Heart right ventricle (tissue), 16 donors: Measurements from ENCODE around the gene C1orf87. TPM values are rescaled to one million over a fixed set of nuclear protein-coding genes. Genes with fewer than 3 reads are reported as not detected.

Experiments
- ATAC-seq, 8 donors: fragments of 200-7000 bp; cut with Tn5 transposase; one replicate each; pipeline ENCODE4 v1.9.1; 2020; ENCODE audit warnings: mild to moderate bottlenecking in 8 of 8, moderate library complexity in 8 of 8, moderate number of reproducible peaks in 1 of 8
- DNase-seq, 2 donors: peaks; one replicate each; pipeline ENCODE4 v3.0.0-alpha.2; 2020
- H3K27ac ChIP-seq, 10 donors: fragments of 200-600 bp; sonication (generic) in 2 of 10; one replicate each; pipeline versions ENCODE4 v1.5.0 to v1.8.0; 2020 to 2022; ENCODE audit warnings: mild to moderate bottlenecking in 3 of 10
- H3K27me3 ChIP-seq, 7 donors: fragments of 200-600 bp; one replicate each; pipeline ENCODE4 v1.8.0; 2021 to 2022; ENCODE audit warnings: mild to moderate bottlenecking in 2 of 7
- H3K36me3 ChIP-seq, 9 donors: fragments of 200-600 bp; sonication (generic) in 1 of 9; one replicate each; pipeline versions ENCODE4 v1.5.0 to v1.8.0; 2020 to 2022; ENCODE audit warnings: mild to moderate bottlenecking in 2 of 9
- H3K4me1 ChIP-seq, 9 donors: fragments of 200-600 bp; sonication (generic) in 1 of 9; one replicate each; pipeline versions ENCODE4 v1.5.0 to v1.8.0; 2020 to 2022; ENCODE audit warnings: mild to moderate bottlenecking in 4 of 9
- H3K4me3 ChIP-seq, 10 donors: fragments of 200-600 bp; sonication (generic) in 2 of 10; one replicate each; pipeline versions ENCODE4 v1.5.0 to v1.8.0; 2020 to 2022; ENCODE audit warnings: mild to moderate bottlenecking in 7 of 10, moderate library complexity in 2 of 10
- H3K9me3 ChIP-seq, 11 donors: fragments of 200-600 bp in 10 of 11; sonication (generic) in 2 of 11; one replicate each; pipeline versions ENCODE4 v1.5.0 to v1.8.0; 2013 to 2022; ENCODE audit warnings: mild to moderate bottlenecking in 2 of 11, control low read depth in 1 of 11, moderate library complexity in 1 of 11
- WGBS, 2 donors: extraction: QIAGEN DNeasy Blood & Tissue Kit; methylation state at CpG; one replicate each; pipeline ENCODE4 v1.1.7; 2013; ENCODE audit warnings: inconsistent platforms in 1 of 2; 5-methylcytosine and 5-hydroxymethylcytosine counted together
- intact Hi-C, 10 donors: fragments of 100-400 bp; cut with DNase I; formaldehyde crosslinking; loops; one replicate each; pipeline versions ENCODE4 v1.11.1 to v1.14.2; 2022
- polyA plus RNA-seq, 2 donors: library from polyadenylated mRNA; stranded (reverse); fragments of 200-250 nt; gene quantifications; one replicate each; pipeline ENCODE4 v1.2.3, GENCODE V29; 2013
- total RNA-seq, 10 donors: library from RNA; stranded (reverse); fragmentation: NEBNext Ultra II Directional in 3 of 10; extraction: Animal tissue kit (Norgen Biotek cat#: 25700) in 3 of 10; gene quantifications; one replicate each; pipeline versions ENCODE4 v1.2.1 to v1.2.4, GENCODE V29; 2021 to 2023
- TF ChIP-seq, protein P1 (sequence below), 9 donors: fragments of 200-600 bp; sonication (generic) in 2 of 9; IDR thresholded peaks; one replicate each; pipeline versions ENCODE4 v1.5.0 to v1.8.0; 2021 to 2022; ENCODE audit warnings: antibody characterized with exemption in 9 of 9, mild to moderate bottlenecking in 5 of 9, moderate library complexity in 1 of 9
- donor health status: Arrhythmogenic right ventricular cardiomyopathy.
- donor health status: ischemic (EF 13 %, LVEDD 7.1; RV severe dilation, severe dysfunction).
- donor health status: healthy with polysubstance abuse.
- donor health status: DM: no; HTN: yes; CAD: no.
- donor health status: DM: no; HTN: no; CAD: no.
- donor health status: ischemic (EF 25% LVEDD 6.9; RV normal size, moderate dysfunction).
- donor health status: ischemic (EF 25% LVEDD 5.7; RV mildly dilated, moderate dysfunction).
- donor health status: healthy.
- donor health status: DM: yes; HTN: yes; CAD: no.
- donor health status: Ischemic cardiomyopathy.
- donor health status: ischemic (EF 35%, LVEDD 5.7; RV mildly dilated, moderate dysfunction).
- donor health status: nonischemic (EF 11% LVEDD 7.7; RV severe dilation, severe dysfunction).
- donor health status: DM: yes; HTN: yes; CAD: no.
- donor health status: PGD.
- donor health status: ischemic (EF 29% LVEDD 5.4; RV normal size, mild dysfunction).
- donor health status: nonischemic (EF 23%, LVEDD 6.1; RV moderate dilation, normal function).

The C1orf87 gene
- total and polyA plus RNA-seq, 12 donors: not detected

DNA sequence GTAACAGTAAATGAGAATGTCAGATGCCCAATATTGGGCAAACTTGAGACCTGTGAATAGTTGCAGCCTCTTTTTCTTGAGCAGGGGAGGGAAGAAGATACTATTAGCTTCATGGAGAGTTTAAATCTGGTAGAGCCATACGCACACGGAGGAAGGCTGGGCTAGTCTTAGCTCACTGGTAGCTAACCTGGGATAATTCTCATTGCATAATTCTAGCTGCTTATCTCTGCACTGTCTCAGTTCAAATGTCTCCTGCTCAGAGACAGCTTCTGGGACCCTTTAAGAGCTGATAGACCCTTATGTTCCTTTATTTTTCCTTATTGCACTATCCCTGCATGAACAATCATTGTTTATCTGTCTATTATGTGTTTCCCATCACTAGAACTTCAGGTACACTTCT, 8.4 kb downstream of the C1orf87 start:
- Histone ChIP-seq H3K27me3 (no peaks in the 10 kb centered on the region), H3K9me3 (no peaks in the 10 kb centered on the region), H3K4me3 (no peak overlapping the region), H3K4me1 (peaks cover 0 to 11% (median 0%) of the 10 kb centered on the region in 9 donors), H3K27ac (no peak overlapping the region), H3K36me3 (no peaks in the 10 kb centered on the region)
- ATAC-seq (no peak), DNase-seq (no peak)
- intact Hi-C loops: no loop called here
- 79 to 92% methylated on average over 2 of the region's 2 CpGs for WGBS, 2 donors
- TF ChIP-seq, protein P1, sequence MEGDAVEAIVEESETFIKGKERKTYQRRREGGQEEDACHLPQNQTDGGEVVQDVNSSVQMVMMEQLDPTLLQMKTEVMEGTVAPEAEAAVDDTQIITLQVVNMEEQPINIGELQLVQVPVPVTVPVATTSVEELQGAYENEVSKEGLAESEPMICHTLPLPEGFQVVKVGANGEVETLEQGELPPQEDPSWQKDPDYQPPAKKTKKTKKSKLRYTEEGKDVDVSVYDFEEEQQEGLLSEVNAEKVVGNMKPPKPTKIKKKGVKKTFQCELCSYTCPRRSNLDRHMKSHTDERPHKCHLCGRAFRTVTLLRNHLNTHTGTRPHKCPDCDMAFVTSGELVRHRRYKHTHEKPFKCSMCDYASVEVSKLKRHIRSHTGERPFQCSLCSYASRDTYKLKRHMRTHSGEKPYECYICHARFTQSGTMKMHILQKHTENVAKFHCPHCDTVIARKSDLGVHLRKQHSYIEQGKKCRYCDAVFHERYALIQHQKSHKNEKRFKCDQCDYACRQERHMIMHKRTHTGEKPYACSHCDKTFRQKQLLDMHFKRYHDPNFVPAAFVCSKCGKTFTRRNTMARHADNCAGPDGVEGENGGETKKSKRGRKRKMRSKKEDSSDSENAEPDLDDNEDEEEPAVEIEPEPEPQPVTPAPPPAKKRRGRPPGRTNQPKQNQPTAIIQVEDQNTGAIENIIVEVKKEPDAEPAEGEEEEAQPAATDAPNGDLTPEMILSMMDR (IDR thresholded peaks at IDR 0.05): no peak

DNA sequence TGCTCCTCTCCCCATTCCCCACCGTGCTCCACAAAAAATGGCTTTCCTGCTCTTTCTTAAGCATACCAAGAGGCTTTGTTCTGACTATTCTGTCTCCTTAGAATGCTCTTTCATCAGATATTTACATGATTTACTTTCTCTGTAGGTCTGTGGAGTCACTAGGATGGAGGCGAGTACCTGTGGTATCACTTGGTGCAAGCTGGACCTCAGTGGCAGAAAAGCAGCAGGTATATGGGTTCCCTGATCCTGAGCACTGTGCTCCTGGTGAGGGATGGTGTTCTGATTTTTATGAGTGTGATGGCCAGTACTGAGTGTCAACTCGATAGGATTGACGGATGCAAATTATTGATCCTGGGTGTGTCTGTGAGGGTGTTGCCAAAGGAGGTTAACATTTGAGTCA, 10.0 kb downstream of the C1orf87 start:
- no peak for DNase-seq
- H3K27ac ChIP-seq: no peak overlapping the region
- peaks cover 0 to 3% (median 0%) of the 10 kb centered on the region in 9 donors for H3K4me1 ChIP-seq
- H3K9me3 ChIP-seq: no peaks in the 10 kb centered on the region
- no peaks in the 10 kb centered on the region for H3K27me3 ChIP-seq
- no peak for ATAC-seq
- 80 to 84% methylated on average over 4 of the region's 4 CpGs for WGBS, 2 donors
- intact Hi-C loops: no loop called here
- TF ChIP-seq, protein P1 (IDR thresholded peaks at IDR 0.05): no peak
- H3K4me3 ChIP-seq: no peak overlapping the region
- H3K36me3 ChIP-seq: no peaks in the 10 kb centered on the region

DNA sequence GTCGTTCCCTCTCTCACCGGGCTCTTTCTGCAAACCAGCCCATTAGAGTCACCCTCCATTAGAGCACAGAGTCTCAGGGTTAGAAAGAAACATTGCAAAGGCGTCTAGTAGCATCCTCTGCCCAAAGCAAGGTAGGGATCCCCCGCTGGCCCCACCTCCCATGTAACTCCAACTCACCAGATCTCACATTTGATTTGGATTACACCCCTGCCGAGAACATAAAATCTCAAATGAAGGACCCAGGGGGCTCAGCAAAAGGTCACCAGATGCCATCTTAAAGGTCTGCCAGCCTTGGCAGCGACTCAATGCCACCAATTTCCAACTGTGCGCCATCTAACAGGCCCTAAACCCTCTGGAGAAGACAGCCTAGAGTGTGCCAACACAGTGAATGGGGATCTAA, 14.1 kb downstream of the C1orf87 start:
- Histone ChIP-seq H3K27ac (no peak overlapping the region), H3K36me3 (no peaks in the 10 kb centered on the region), H3K4me3 (no peak overlapping the region), H3K27me3 (no peaks in the 10 kb centered on the region), H3K9me3 (no peaks in the 10 kb centered on the region), H3K4me1 (no peaks in the 10 kb centered on the region)
- no peak for DNase-seq
- 88 to 89% methylated on average over 7 of the region's 7 CpGs for WGBS, 2 donors
- no peak for ATAC-seq
- TF ChIP-seq, protein P1 (IDR thresholded peaks at IDR 0.05): no peak
- intact Hi-C loops: no loop called here

DNA sequence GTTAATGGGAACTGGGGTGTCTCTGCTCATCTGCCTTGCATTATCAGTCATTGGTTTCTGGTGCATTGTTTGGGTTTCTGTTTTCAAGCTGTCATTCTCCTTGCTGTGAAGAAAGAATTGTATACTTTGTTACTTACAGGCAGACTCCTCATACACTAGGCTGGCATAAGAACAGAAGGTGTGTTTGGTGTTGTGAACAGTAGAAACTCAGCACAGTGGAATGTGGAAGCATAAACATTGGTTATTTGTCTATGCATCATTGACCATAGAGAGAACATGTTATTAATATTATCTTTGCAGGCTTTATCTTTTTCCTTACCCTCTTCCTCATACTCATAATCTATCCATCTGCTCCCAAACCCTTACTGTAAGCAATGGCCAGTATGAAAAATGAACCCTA, 18.2 kb downstream of the C1orf87 start:
- Histone ChIP-seq H3K36me3 (no peaks in the 10 kb centered on the region), H3K9me3 (peaks cover 0 to 4% (median 0%) of the 10 kb centered on the region in 11 donors), H3K27me3 (no peaks in the 10 kb centered on the region), H3K27ac (no peak overlapping the region), H3K4me3 (no peak overlapping the region), H3K4me1 (no peaks in the 10 kb centered on the region)
- intact Hi-C loops: no loop called here
- no peak for ATAC-seq
- TF ChIP-seq, protein P1 (IDR thresholded peaks at IDR 0.05): no peak
- DNase-seq: no peak

DNA sequence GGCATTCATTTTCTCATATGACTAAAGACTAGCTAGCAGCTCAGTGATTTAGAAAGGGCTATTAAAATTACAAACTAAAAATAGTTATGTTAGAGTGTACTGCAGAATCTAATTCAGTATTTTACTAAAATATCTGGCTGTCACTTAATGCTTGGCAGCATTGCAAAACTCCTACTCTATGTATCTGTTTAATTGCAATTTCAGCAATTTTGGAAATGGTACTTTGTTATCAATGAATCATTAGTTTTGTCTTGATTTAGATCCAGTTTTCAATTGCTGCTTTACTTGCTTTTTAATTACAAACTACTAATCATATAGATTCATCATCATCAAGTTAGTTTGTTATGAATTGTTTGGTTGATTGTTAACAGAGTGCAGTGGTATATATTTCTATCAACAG, 19.2 kb downstream of the C1orf87 start:
- DNase-seq: no peak
- Histone ChIP-seq H3K4me3 (no peak overlapping the region), H3K36me3 (no peaks in the 10 kb centered on the region), H3K4me1 (no peaks in the 10 kb centered on the region), H3K27ac (no peak overlapping the region), H3K27me3 (no peaks in the 10 kb centered on the region), H3K9me3 (peaks cover 0 to 8% (median 2%) of the 10 kb centered on the region in 11 donors)
- TF ChIP-seq, protein P1 (IDR thresholded peaks at IDR 0.05): no peak
- intact Hi-C loops: no loop called here
- no peak for ATAC-seq
